ENCODE data around the gene PPP1R26.

DNA sequence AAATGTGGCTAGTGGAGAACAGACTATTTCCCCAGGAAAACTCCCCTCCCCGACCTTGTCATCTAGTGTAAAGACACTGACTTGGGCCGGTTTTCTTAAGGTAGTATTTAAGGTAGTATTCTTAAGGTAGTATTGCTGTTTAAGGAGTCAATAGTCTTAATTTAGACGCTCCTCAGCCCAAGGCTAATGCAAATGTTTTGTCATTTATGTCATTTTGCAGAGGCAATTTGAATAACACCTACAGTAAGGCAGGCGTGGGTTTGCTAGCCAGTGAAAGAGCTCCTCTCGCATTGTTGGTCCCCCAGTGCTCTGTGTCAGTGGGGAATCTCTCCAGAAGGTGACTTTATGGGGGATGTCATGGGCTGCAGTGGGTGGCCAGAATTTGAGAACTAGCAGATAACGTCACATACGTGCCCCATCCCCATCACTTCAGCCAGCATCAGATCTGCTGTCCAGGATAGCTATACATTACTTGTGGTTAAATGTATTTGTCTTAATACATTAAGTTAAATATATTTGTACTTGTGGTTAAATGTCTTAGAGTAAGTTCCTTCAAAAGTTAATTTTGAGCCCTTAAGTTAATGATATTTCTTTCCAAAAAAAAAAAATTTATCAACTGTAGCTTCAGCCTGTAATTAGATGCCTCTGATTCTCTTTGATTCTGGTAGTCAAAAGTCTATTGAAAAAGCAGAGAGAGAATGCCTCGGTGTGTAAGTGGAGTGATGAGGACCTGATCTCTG is 2.6 kb downstream of the PPP1R26 start:
- TF ChIP-seq POLR2A (IDR thresholded peaks at IDR 0.05; ENCODE audit: low read length) = no peak
- TF ChIP-seq GATA1 (IDR thresholded peaks at IDR 0.05; ENCODE audit: low read depth, low read length) = no peak

Data from erythroblast (primary cell).